Hematopoietic multipotent progenitor cell treated with erythropoietin and hydrocortisone succinate and interleukin-3 and kit ligand, for 8 days (in vitro differentiated cells): ENCODE measurements around the gene SUSD3.
"Not testable (repeated sequence)": the region's sequence is repeated elsewhere in the genome, so short reads cannot be mapped to it uniquely, and the experiment has no call there.

Source experiments
- DNase-seq: peaks from one replicate; pipeline ENCODE4 v3.0.0-alpha.2; 2015

SUSD3 gene

GRCh38 chr9:93058355-93059010 is at the start of gene SUSD3:
Gene SUSD3 (plus strand): TSS chr9:93058701. CDS start chr9:93058743, 42 bp downstream.
- DNase-seq, result peak; percentile 48

GRCh38 chr9:93009337-93010015 is 49.0 kb upstream of the SUSD3 start:
- no peak for DNase-seq

DNA sequence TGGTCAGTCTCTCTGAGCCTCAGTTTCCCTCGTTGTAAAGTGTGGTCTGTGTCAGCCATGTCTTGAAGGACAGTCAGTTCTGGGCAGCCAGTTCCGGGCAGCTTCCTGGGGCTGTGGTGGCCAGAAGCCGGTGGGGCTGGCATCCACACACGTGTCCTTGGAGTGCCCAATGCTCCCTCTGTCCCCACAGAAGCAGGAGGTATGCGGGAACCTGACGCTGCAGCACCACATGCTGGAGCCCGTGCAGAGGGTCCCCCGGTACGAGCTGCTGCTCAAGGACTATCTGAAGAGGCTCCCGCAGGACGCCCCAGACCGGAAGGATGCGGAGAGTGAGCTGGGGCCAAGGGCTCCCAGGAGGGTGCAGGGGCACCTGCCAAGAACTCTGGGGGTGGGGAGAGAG is 48.4 kb upstream of the SUSD3 start:
- no peak for DNase-seq

- DNase-seq, result no peak
Measured at GRCh38 chr9:93010704-93011103, 47.8 kb upstream of the SUSD3 start.

- DNase-seq, result no peak
Measured at GRCh38 chr9:93011114-93011513, 47.4 kb upstream of the SUSD3 start.

DNA sequence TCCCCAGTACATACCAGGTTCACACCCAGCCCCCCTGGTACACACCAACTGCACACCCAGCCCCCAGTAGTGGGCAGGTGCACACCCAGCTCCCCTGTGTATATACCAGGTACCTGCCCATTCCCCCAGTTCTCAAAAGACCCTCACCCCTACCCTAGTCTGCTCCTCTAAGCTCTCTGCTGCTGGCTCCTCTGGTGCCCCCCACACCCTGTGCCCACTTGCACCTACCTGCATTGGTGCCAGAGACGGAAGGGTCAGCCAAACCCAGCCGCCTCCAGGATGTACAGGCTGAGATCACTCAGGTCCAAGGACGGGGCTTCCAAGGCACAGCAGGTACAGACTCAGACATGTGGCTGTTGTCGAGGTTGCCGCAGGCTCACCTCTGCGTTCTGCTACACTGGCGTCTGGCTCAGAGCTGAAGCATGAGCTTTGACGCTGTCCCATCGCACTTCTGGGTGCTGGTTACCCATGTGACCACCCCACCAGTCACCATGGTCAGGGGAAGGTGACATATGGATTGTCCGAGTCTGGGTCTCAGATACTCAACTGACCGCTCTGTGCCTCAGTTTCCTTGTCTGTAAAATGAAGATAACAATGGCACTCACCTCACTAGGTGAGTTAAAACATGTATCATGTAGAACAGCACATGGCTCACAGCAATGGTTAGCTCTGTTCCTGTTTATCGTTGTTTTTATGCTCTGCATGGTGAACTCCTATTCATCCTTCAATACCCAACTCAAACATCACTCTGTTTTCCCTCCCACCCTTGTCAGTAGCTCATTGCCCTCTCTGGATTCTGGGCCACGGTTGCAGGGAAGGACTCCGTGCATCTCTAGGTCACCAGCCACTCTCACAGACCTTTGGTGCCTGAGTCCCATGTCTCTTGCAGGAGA is 45.3 kb upstream of the SUSD3 start:
- no peak for DNase-seq

GRCh38 chr9:93013856-93014582 is 44.5 kb upstream of the SUSD3 start:
- DNase-seq, result no peak

- DNase-seq, result not testable (repeated sequence)
Measured at GRCh38 chr9:93015190-93015589, 43.3 kb upstream of the SUSD3 start.

DNA sequence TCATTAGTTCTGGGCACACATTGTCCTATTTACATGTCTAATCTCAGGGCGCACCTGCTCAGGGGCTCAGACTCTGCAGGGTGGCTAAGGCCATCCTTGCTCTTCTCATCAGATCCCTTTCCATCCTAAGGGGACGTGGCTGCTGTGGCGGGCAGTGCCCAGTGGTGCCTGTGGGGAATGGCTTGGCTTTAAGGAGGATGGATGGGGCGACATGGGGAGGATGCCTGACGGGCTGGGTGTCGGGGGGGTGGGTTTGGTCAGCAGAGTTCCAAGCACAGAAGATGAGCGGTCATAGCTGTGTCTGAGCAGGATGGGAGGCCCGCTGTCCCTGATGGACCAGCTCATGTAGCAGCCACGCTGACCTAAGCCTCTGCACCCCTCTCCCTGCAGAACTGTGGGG is 40.9 kb upstream of the SUSD3 start:
- DNase-seq, result no peak

DNA sequence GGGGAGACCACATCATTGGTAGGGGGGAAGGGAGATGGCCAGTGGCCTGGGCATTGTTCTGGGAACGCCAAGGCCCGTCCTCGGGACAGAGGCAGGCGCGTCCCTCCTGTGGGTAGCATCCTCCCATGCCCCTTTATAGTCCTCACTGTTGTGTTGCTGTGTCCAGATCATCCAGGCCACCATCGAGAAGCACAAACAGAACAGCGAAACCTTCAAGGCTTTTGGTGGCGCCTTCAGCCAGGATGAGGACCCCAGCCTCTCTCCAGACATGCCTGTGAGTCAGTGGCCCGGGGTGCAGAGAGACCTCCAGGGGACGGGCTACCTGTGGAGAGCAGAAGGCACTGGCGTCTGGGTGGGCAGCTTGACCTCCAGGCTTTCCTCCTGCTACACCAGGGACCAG is 38.4 kb upstream of the SUSD3 start:
- no peak for DNase-seq

GRCh38 chr9:93020771-93021670 is 37.5 kb upstream of the SUSD3 start:
- no peak for DNase-seq

DNA sequence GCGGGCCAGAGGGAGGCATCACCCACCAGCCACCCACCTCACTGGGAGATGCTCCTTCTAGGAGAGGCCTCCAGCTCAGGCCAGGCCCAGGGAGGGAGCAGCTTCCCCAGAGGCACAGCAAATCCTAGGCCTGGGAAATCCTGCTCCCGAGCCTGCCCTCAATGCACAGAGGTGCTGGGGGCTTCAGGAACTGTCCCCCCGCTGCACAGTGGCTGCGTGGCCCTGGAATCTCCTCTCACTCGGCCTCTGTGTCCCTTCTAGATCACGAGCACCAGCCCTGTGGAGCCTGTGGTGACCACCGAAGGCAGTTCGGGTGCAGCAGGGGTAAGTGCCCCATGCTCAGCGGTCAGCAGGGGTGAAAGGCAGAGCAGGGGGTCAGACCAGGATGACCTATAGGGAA is 36.4 kb upstream of the SUSD3 start:
- DNase-seq, result no peak

DNA sequence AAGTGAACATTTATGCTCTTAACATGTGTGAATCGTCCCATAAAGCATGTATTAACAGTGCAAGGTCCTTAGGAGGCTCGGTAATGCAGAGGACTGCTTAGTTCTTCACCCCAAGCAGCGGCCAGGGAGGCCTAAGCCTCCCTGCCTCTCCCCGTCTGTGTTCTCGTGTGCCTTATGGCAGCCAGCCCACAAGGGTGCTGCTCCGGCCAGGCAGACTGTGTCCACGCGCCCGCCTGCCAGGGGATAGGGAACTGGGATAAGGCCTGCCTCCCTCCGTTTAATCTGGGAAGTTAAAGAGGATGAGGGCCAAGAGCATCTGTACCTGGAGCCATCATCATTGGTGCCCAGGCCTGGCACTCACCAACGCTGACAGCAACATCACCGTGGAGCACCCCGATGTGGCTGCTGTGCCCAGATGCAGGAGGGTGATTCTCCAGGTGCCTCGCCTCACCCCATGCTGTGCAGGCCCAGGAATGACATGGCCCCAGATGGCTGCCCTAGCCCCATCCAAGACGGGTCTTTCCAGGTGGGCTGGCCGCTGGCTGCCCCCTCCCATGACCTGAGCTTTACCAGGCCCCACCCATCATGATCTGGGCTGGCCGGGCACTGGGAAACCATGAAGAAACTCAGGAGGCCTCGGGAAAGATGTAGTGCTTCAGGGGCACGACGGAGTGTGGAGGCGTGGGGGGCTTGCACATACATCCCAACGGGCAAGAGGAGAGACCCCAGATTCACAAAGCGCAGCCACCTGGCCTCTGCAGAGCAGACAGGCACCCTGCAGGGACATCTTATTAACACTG is 35.6 kb upstream of the SUSD3 start:
- DNase-seq, result no peak

DNA sequence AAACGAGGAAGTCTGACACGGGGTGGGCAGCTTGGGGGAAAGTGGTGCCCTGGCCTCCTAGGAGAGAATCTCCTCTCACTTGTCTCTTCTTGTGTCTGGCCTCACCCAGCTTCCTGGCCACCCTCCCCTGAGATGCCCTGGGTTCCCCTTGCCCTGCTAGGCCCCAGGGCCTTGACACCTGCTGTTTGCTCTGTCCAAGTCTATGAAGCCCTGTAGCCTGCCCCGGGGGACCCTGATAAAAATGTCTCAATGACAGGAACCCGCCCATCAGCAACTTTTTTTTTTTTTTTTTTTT is 35.0 kb upstream of the SUSD3 start:
- no peak for DNase-seq

- DNase-seq, result no peak
Measured at GRCh38 chr9:93024646-93024910, 33.9 kb upstream of the SUSD3 start.

GRCh38 chr9:93024986-93025630 is 33.4 kb upstream of the SUSD3 start:
- DNase-seq, result no peak

GRCh38 chr9:93025736-93026135 is 32.8 kb upstream of the SUSD3 start:
- no peak for DNase-seq

GRCh38 chr9:93026640-93027039 is 31.9 kb upstream of the SUSD3 start:
- no peak for DNase-seq

DNA sequence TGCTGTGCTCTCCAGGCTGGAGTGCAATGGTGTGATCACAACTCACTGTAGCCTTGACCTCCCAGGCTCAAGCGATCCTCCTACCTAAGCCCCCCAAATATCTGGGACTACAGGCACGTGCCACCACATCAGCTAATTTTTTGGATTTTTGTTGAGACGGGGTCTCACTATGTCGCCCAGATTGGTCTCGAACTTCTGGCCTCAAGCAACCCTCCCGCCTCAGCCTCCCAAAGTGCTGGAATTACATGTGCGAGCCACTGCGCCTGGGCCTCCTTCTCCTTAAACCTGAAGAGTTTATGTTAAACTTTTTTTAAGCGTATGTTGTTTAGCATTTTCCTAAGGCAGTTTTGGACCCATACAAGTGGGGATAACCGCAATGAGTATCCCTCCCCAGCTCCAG is 30.8 kb upstream of the SUSD3 start:
- DNase-seq, result no peak

DNA sequence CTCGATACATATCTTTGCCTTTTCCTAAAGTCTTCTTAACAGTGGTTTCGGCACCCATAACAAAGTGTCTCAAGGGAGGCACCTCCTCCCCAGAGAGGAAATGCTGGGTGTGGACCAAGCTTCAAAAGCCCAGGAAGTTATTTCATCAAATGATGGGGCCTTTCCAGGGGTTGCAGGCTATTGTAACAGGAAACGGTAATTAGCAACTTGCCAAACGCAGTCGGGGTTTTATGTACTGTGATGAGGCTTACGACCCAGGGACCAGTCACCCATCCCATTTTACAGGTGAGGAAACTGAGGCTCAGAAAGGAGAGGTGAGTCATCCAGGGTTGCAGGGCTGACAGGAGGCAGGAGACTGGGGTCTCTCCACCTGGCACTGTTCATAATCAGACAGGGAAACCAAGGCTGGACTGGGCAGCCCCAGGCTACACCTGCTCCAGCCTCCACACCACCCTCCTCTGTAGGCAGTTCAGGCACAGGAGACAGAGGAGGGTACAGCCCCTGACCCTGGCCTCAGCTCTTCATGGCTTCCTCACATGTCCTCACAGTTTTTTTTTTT is 30.0 kb upstream of the SUSD3 start:
- DNase-seq, result peak; percentile 5
